Progenitor cell of endocrine pancreas (in vitro differentiated cells): ENCODE measurements around the gene SSTR4. TPM values are rescaled to one million over a fixed set of nuclear protein-coding genes. Genes with fewer than 3 reads are reported as not detected.

ENCODE experiments used
- DNase-seq: peaks from one replicate; pipeline ENCODE4 v3.0.0; 2021; ENCODE audit warnings: low spot score; ENCODE audit not compliant: unreplicated experiment
- H3K27ac Mint-ChIP-seq: 2 replicates; pipeline ENCODE4 v1.8.0; 2021; ENCODE audit warnings: mild to moderate bottlenecking, moderate library complexity, mixed read lengths
- H3K27me3 Mint-ChIP-seq: 2 replicates; pipeline ENCODE4 v1.8.0; 2021; ENCODE audit warnings: mixed read lengths
- H3K36me3 Mint-ChIP-seq: 2 replicates; pipeline ENCODE4 v1.8.0; 2022; ENCODE audit warnings: mixed read lengths; ENCODE audit not compliant: insufficient read depth
- H3K4me1 Mint-ChIP-seq: 2 replicates; pipeline ENCODE4 v1.8.0; 2021; ENCODE audit warnings: low read depth, mixed read lengths
- H3K4me3 Mint-ChIP-seq: 2 replicates; pipeline ENCODE4 v1.8.0; 2021; ENCODE audit warnings: low read depth, mild to moderate bottlenecking, moderate library complexity, mixed read lengths
- H3K9me3 Mint-ChIP-seq: 2 replicates; pipeline ENCODE4 v1.8.0; 2021; ENCODE audit warnings: low read depth, mixed read lengths
- CTCF ChIP-seq: fragments of 200-600 bp; sonication (generic); IDR thresholded peaks from one replicate; pipeline ENCODE4 v1.5.0; 2021; ENCODE audit warnings: antibody characterized with exemption, mild to moderate bottlenecking; ENCODE audit not compliant: unreplicated experiment
- total RNA-seq: library from RNA; stranded (reverse); gene quantifications from 2 replicates; pipeline ENCODE4 v1.2.1, GENCODE V29; 2021

SSTR4 gene
- total RNA-seq, 1 donor from 2014 or later: not detected

GRCh38 chr20:23082846-23083552, 47.9 kb downstream of the SSTR4 start:
- Mint-ChIP-seq H3K27me3 (peaks cover 54% of the 10 kb centered on the region), H3K9me3 (no peaks in the 10 kb centered on the region), H3K36me3 (no peaks in the 10 kb centered on the region), H3K27ac (no peak overlapping the region), H3K4me1 (peaks cover 17% of the 10 kb centered on the region), H3K4me3 (no peak overlapping the region)
- no peak for DNase-seq
- TF ChIP-seq CTCF: no peak

GRCh38 chr20:23083553-23084220, 48.6 kb downstream of the SSTR4 start:
- no peak for DNase-seq
- H3K9me3 Mint-ChIP-seq: no peaks in the 10 kb centered on the region
- peaks cover 59% of the 10 kb centered on the region for H3K27me3 Mint-ChIP-seq
- H3K27ac Mint-ChIP-seq: no peak overlapping the region
- no peak overlapping the region for H3K4me3 Mint-ChIP-seq
- peaks cover 15% of the 10 kb centered on the region for H3K4me1 Mint-ChIP-seq
- no peaks in the 10 kb centered on the region for H3K36me3 Mint-ChIP-seq
- no peak for TF ChIP-seq CTCF

GRCh38 chr20:23084282-23084844, 49.3 kb downstream of the SSTR4 start:
- Mint-ChIP-seq H3K36me3 (no peaks in the 10 kb centered on the region), H3K27me3 (peaks cover 62% of the 10 kb centered on the region), H3K9me3 (no peaks in the 10 kb centered on the region), H3K27ac (no peak overlapping the region), H3K4me3 (no peak overlapping the region), H3K4me1 (peaks cover 11% of the 10 kb centered on the region)
- TF ChIP-seq CTCF: no peak
- DNase-seq: no peak

GRCh38 chr20:23084845-23085365, 49.8 kb downstream of the SSTR4 start:
- H3K9me3 Mint-ChIP-seq: no peaks in the 10 kb centered on the region
- no peaks in the 10 kb centered on the region for H3K36me3 Mint-ChIP-seq
- DNase-seq: no peak
- no peak overlapping the region for H3K27ac Mint-ChIP-seq
- H3K4me1 Mint-ChIP-seq: peaks cover 12% of the 10 kb centered on the region
- H3K27me3 Mint-ChIP-seq: peaks cover 63% of the 10 kb centered on the region
- no peak overlapping the region for H3K4me3 Mint-ChIP-seq
- TF ChIP-seq CTCF: no peak

GRCh38 chr20:23085436-23086055, 50.4 kb downstream of the SSTR4 start:
- Mint-ChIP-seq H3K9me3 (no peaks in the 10 kb centered on the region), H3K4me3 (no peak overlapping the region), H3K36me3 (no peaks in the 10 kb centered on the region), H3K4me1 (peaks cover 15% of the 10 kb centered on the region), H3K27me3 (peaks cover 68% of the 10 kb centered on the region), H3K27ac (no peak overlapping the region)
- DNase-seq: no peak
- TF ChIP-seq CTCF: no peak
